ENCODE results near the gene TACSTD2. TPM values are rescaled to one million over a fixed set of nuclear protein-coding genes. Genes with fewer than 3 reads are reported as not detected.
A peak's percentile ranks its signal among the peaks of the same experiment; 100 is the strongest.
"Not testable (repeated sequence)": the region's sequence is repeated elsewhere in the genome, so short reads cannot be mapped to it uniquely, and the experiment has no call there.

TACSTD2 gene
- total RNA-seq, 1 experiment from 2014 or later, result 0.06 TPM

GRCh38 chr1:58587667-58588066 lies 10.6 kb upstream of the TACSTD2 start:
- DNase-seq (ENCODE audit: low read depth), result no peak

DNA sequence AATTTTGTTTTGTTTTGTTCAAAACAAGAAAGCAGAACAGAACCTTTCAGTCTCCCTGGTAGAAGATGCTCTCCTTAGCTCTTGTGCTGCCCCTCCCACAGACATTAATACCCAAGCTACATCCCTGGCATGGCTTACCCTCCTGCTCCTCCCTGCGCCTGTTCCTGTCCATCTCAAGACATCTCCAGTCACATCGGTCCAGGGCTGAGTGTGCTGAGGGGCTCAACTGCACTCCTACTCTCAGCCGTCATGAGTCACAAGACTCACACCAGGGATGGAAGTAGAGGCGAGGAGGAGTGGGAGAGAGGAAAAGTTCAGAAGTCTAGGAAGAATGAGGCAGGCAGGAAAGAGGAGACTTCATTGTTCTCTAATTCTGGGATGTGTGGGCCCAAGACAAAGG lies 9.2 kb upstream of the TACSTD2 start:
- peak; percentile 35 for DNase-seq (ENCODE audit: low read depth)

GRCh38 chr1:58585581-58586151 lies 8.6 kb upstream of the TACSTD2 start:
- no peak for DNase-seq (ENCODE audit: low read depth)

DNA sequence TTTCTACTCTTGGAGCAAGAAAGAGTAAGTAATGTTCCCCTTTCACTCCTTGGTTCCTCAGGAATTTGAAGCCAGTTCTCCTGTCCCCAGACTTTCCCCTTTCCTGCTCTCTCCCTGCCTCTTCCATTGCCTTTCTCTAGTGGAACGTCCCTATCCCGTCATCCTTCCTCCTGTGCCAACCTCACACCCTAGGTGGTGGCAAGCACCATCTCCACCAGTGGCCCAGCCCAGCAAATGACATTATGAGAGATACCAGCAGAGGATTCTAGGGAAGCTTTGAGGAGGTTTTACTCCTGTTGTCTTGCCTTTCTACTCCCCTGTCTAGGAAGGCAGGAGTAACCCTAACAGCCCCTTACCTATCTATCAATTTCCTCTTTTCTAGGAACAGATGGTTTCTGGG lies 8.1 kb upstream of the TACSTD2 start:
- no peak for DNase-seq (ENCODE audit: low read depth)

DNA sequence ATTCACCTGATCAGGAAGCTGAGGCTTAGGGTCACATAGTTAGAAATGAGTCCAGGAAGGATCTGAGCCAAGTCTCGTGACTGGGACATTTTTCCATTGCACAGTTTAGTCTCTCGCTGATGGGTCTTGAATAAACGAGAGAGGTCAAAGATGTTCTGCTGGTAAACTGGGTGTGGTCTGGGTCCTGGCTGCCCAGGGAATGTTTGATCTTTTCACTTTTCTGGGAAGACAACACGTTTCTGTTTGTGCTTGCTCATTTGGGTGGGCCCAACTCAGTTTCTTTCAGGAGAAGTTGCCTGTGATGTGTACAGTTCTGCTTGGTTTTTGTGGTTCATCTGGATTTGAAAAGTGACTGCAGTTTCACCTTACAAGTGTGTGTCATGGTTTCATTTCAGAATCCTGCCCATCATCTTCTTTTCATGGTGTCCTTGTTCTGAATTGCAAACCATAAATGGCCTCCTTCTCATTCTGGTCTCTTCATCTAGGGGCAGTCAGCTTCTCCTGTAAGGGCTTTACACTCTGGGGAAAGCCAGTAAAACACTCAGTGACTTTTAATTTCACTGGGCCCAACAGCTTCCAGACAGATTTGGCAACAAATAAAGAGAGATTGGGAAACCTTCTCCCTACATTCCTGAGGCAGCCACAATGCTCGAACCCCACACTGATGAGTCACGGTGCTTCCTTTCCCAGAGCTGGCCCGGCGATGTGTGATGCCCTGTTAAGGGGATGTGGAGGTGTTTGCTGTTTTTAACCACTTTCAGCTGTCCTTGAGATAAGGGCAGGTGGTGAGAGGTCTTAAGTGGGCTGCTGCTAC lies 7.2 kb upstream of the TACSTD2 start:
- DNase-seq (ENCODE audit: low read depth), result peak; percentile 98

- DNase-seq (ENCODE audit: low read depth), result no peak
Measured at GRCh38 chr1:58583496-58583895, 6.4 kb upstream of the TACSTD2 start.

DNA sequence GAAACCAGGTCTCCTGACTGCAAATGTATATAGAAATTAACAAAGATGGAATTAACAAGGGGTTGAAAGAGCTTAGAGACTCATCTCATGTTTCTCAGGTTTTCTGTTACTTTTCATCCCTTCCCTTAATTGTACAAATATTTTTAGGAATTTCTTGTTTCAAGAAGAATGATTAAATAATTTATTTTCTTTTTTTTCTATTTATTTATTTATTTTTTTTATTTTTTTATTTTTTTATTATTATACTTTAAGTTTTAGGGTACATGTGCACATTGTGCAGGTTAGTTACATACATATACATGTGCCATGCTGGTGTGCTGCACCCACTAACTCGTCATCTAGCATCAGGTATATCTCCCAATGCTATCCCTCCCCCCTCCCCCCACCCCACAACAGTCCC lies 5.1 kb upstream of the TACSTD2 start:
- not testable (repeated sequence) for DNase-seq (ENCODE audit: low read depth)

GRCh38 chr1:58581641-58582040 lies 4.6 kb upstream of the TACSTD2 start:
- no peak for DNase-seq (ENCODE audit: low read depth)

DNA sequence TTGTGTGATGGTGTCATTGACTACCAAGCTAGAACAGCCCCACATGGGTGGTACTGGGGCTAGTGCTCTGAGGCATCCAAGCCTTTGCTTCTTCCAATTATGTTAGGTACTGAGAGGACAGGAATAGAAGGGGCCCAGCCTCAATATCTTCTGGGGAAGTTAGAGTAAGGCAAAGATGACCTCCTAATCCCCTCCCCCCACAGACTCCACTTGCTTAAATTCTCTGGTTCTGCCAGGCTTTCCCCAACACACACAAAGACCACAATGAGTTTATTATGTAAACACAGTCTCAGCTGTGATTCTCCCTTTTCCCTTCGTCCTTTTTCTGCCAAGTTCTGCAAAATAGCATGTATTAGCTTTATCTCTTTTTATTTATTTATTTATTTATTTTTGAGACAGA lies 3.1 kb upstream of the TACSTD2 start:
- DNase-seq (ENCODE audit: low read depth), result no peak

- DNase-seq (ENCODE audit: low read depth), result no peak
Measured at GRCh38 chr1:58577654-58578030, 590 bp upstream of the TACSTD2 start.

DNA sequence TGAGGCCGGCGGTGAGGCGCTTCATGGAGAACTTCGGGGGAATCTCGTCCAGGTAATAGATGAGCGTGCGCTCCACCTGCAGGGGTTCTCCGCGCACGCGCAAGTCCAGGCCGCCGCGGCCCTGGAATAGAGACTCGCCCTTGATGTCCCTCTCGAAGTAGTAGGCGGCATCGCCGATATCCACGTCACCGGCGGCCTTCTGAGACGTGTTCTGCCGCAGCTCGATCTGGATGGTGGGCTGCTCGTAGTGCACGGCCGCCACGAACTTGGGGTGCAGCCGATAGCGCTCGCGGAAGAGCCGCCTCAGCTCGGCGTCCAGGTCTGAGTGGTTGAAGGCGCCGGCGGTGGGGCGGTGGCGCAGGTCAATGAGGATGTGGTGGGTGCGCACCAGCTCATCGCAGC lies 726 bp downstream of the TACSTD2 start:
- DNase-seq (ENCODE audit: low read depth), result no peak

- no peak for DNase-seq (ENCODE audit: low read depth)
Measured at GRCh38 chr1:58575551-58576324, 1.3 kb downstream of the TACSTD2 start.

DNA sequence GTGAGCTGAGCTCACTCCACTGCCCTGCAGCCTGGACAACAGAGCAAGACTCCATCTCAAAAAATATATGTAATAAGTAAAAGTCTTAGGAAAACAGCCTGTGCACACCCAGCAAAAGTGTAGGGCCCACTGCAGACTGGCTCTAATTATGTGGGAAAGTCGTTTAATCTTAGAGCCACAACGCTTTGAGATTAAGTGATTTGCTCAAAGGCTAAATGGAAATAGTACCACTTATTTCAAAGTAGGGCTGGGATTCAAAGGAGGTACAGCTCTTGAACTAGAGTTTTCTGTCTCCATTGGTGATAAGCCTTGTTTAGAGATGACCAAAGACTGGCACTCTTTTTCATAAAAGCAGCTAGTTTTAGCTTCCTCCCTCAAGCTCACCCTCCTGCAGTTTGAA lies 2.2 kb downstream of the TACSTD2 start:
- DNase-seq (ENCODE audit: low read depth), result no peak

DNA sequence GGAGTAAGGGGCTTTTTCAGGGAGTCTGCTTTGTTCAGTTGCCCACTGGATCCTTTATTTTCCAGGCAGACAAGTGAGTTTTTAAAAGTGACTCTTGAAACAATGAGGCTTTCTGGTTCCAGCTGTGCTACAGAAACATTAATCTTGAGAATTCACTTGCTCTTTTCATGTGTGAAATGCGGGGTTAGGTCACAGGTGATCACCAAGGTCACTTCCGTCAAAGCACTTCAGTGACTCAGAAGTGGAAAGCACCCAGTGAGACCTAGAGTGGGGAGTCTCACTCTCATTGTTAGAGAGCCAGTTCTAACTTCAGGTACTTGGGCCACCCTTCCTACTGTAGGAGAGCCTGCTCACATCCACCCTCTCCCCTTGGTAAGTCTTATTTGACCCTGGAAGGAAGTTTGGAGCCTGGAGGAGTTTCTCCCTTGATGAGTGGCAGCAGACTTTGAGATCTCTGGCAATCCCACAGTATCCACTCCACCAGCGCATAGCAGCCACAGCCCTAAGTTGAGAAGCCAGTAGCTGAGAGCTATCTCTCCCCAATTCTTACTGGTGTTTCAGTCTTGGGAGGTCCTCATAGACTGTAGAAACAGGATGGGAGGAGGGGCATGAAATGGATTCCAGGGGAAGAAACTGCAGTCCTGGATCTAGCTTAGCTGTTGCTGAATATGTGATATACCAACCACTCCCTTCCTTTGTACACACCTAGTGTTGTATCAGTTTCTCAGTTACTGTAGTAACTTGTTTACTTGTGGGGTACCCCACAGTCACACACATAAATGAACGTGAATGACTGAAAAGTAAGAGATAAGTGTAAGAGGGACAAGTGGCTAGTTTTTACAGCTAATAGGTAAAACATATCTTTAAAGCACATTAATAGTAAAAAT lies 3.1 kb downstream of the TACSTD2 start:
- DNase-seq (ENCODE audit: low read depth), result peak; percentile 63

- no peak for DNase-seq (ENCODE audit: low read depth)
Measured at GRCh38 chr1:58573138-58573537, 3.9 kb downstream of the TACSTD2 start.

- no peak for DNase-seq (ENCODE audit: low read depth)
Measured at GRCh38 chr1:58572690-58573089, 4.4 kb downstream of the TACSTD2 start.

DNA sequence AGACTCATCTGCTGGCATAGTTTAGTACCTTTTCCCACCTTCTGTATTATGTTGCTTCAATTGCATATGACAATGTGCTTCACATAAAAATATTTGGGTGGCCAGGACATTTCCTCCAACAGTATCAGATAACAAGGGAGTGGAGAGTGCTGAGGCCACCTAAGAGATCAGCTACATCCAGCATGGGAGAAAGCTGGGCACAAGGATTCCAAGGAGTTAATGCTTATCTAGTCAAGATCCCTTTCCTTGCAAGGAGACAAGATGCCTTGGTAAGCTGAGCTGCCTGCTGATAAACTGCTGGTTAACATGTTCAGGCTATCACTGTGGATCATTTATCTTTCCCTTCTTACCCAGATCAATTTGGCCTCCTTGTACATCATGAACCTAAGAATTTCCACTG lies 5.4 kb downstream of the TACSTD2 start:
- no peak for DNase-seq (ENCODE audit: low read depth)

GRCh38 chr1:58570817-58571216 lies 6.2 kb downstream of the TACSTD2 start:
- DNase-seq (ENCODE audit: low read depth), result no peak

DNA sequence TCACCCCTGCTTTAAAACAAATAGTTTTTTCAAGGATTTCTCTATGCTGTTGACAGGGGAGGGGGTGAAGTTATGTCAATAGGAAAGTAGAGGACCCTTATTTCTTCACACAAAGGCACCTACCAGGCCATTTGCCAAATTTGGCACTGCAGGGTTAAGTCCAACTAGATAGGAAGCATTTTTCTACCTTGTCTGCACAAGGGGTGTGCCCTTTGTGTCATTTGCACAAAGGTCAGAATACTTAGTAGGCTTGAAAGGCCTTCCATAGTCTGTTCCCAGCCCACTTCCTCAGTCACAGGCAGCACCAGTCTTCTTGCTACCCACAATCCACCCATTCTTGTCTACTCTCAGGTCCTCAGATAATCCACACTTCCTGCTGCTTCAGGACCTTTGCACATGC lies 7.0 kb downstream of the TACSTD2 start:
- no peak for DNase-seq (ENCODE audit: low read depth)

DNA sequence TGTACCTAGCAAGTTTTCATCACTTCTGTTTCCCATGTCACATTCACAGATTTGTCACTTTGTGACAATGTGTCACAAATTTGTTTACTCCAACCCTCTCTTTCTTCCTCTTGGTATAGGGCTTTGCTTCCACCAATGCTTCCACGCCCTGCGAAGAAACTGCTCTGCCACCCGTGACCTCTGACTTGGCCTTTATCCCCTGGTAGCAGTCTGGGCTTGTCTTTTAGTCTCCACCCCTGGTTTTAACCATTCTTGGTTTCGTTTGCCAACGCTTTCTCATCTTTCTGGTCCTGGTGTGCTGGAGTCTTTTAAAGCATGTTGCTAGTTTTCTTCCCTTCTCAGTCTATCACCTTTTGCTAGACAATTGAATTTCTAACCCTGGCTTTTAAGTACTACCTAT lies 8.1 kb downstream of the TACSTD2 start:
- DNase-seq (ENCODE audit: low read depth), result no peak

GRCh38 chr1:58568271-58568860 lies 8.7 kb downstream of the TACSTD2 start:
- DNase-seq (ENCODE audit: low read depth), result no peak

- no peak for DNase-seq (ENCODE audit: low read depth)
Measured at GRCh38 chr1:58566339-58566738, 10.7 kb downstream of the TACSTD2 start.
